Body of pancreas (tissue), 4 donors: ENCODE measurements around the gene NBAS.

Experiments
- POLR2A ChIP-seq, 3 donors: fragments of 450-650 bp; IDR thresholded peaks; one replicate each; pipeline ENCODE4 v1.6.1; 2016; ENCODE audit warnings: antibody characterized with exemption in 3 of 3, mild to moderate bottlenecking in 2 of 3
- TF ChIP-seq, protein P1 (sequence below), 7 experiments: fragments of 450-650 bp in 4 of 7; fragments of 200-600 bp in 3 of 7; sonication (generic) in 3 of 7; IDR thresholded peaks; one replicate each; pipeline ENCODE4 v1.5.1; 2016 to 2019; ENCODE audit warnings: antibody characterized with exemption in 7 of 7

DNA sequence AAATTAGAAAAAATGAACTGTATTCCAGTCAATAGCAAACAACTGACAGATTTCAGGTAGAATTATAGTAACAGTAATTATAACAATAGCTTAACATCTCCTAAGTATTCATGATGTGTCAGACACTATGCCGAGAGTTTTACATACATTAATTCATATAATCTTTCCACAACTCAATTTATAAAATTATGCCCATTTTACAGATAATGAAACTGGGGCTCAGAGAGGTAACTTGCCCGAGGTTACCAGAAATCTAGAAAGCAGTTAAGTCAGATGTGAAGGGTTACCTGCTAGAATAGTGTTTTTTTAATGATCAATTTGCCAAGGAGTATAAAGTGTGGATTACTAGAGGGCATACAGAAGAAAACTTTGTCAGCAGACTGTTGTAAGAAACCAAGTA, 12.2 kb downstream of the NBAS start:
- TF ChIP-seq, protein P1, sequence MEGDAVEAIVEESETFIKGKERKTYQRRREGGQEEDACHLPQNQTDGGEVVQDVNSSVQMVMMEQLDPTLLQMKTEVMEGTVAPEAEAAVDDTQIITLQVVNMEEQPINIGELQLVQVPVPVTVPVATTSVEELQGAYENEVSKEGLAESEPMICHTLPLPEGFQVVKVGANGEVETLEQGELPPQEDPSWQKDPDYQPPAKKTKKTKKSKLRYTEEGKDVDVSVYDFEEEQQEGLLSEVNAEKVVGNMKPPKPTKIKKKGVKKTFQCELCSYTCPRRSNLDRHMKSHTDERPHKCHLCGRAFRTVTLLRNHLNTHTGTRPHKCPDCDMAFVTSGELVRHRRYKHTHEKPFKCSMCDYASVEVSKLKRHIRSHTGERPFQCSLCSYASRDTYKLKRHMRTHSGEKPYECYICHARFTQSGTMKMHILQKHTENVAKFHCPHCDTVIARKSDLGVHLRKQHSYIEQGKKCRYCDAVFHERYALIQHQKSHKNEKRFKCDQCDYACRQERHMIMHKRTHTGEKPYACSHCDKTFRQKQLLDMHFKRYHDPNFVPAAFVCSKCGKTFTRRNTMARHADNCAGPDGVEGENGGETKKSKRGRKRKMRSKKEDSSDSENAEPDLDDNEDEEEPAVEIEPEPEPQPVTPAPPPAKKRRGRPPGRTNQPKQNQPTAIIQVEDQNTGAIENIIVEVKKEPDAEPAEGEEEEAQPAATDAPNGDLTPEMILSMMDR (IDR thresholded peaks at IDR 0.05), result no peak
- no peak for TF ChIP-seq POLR2A (IDR thresholded peaks at IDR 0.05)
